Measurements from ENCODE around the gene CHCHD3. TPM values are rescaled to one million over a fixed set of nuclear protein-coding genes. Genes with fewer than 3 reads are reported as not detected.

CHCHD3 gene
- total RNA-seq, 1 experiment from 2014 or later = 100 TPM

- TF ChIP-seq CTCF (conservative IDR thresholded peaks at IDR 0.05) (no peak), EZH2 (IDR thresholded peaks at IDR 0.05; ENCODE audit: low read depth) (no peak)
- Histone ChIP-seq H3K36me3 (ENCODE audit: low read depth) (no peaks in the 10 kb centered on the region), H3K9me2 (ENCODE audit: insufficient read depth) (no peaks in the 10 kb centered on the region), H3F3A (ENCODE audit: insufficient read depth, low read depth) (no peaks in the 10 kb centered on the region), H3K4me1 (replicated peaks; ENCODE audit: insufficient read depth) (no peaks in the 10 kb centered on the region), H4K20me1 (ENCODE audit: insufficient read depth) (no peaks in the 10 kb centered on the region), H3K27ac (no peak overlapping the region), H3K79me2 (ENCODE audit: low read depth) (no peaks in the 10 kb centered on the region), H3K27me3 (ENCODE audit: insufficient read depth, low read depth) (peaks cover 72% of the 10 kb centered on the region), H2AFZ (no peak overlapping the region), H3K4me3 (no peak overlapping the region), H3K9me3 (ENCODE audit: insufficient read depth, low read depth) (peaks cover 4% of the 10 kb centered on the region; the same call in 1 of the 2 replicates), H3K4me2 (no peak overlapping the region)
- BruUV-seq (replicated peaks) = no TSS peak
- DNase-seq = no peak
- ChIA-PET CTCF (no interaction called here), POLR2A (ENCODE audit: unreplicated experiment) (no interaction called here)
- intact Hi-C loops (cut with micrococcal nuclease; ENCODE audit: unreplicated experiment) = no loop called here
Measured at GRCh38 chr7:132742189-132742612, 339.7 kb downstream of the CHCHD3 start.

- no peak for TF ChIP-seq CTCF (conservative IDR thresholded peaks at IDR 0.05)
- TF ChIP-seq EZH2 (IDR thresholded peaks at IDR 0.05; ENCODE audit: low read depth) = no peak
- intact Hi-C loops (cut with micrococcal nuclease; ENCODE audit: unreplicated experiment) = no loop called here
- no peaks in the 10 kb centered on the region for H3K36me3 ChIP-seq (ENCODE audit: low read depth)
- H3K9me2 ChIP-seq (ENCODE audit: insufficient read depth) = no peaks in the 10 kb centered on the region
- no peak overlapping the region for H3K4me3 ChIP-seq
- no peaks in the 10 kb centered on the region for H3K4me1 ChIP-seq (replicated peaks; ENCODE audit: insufficient read depth)
- peaks cover 4% of the 10 kb centered on the region; the same call in 1 of the 2 replicates for H3K9me3 ChIP-seq (ENCODE audit: insufficient read depth, low read depth)
- peaks cover 78% of the 10 kb centered on the region for H3K27me3 ChIP-seq (ENCODE audit: insufficient read depth, low read depth)
- ChIA-PET CTCF (no interaction called here), POLR2A (ENCODE audit: unreplicated experiment) (no interaction called here)
- H2AFZ ChIP-seq = no peak overlapping the region
- H3F3A ChIP-seq (ENCODE audit: insufficient read depth, low read depth) = no peaks in the 10 kb centered on the region
- BruUV-seq (replicated peaks) = no TSS peak
- H3K79me2 ChIP-seq (ENCODE audit: low read depth) = no peaks in the 10 kb centered on the region
- H3K27ac ChIP-seq = no peak overlapping the region
- H4K20me1 ChIP-seq (ENCODE audit: insufficient read depth) = no peaks in the 10 kb centered on the region
- no peak for DNase-seq
- no peak overlapping the region for H3K4me2 ChIP-seq
Measured at GRCh38 chr7:132740176-132740575, 341.7 kb downstream of the CHCHD3 start.

GRCh38 chr7:132739271-132739955, 342.5 kb downstream of the CHCHD3 start:
- no TSS peak for BruUV-seq (replicated peaks)
- ChIA-PET POLR2A (ENCODE audit: unreplicated experiment) (no interaction called here), CTCF (no interaction called here)
- Histone ChIP-seq H3F3A (ENCODE audit: insufficient read depth, low read depth) (no peaks in the 10 kb centered on the region), H2AFZ (no peak overlapping the region), H3K4me1 (replicated peaks; ENCODE audit: insufficient read depth) (no peaks in the 10 kb centered on the region), H3K4me2 (no peak overlapping the region), H3K27ac (no peak overlapping the region), H3K9me3 (ENCODE audit: insufficient read depth, low read depth) (peaks cover 4% of the 10 kb centered on the region; the same call in 1 of the 2 replicates), H3K36me3 (ENCODE audit: low read depth) (no peaks in the 10 kb centered on the region), H3K27me3 (ENCODE audit: insufficient read depth, low read depth) (peaks cover 82% of the 10 kb centered on the region), H3K4me3 (no peak overlapping the region), H4K20me1 (ENCODE audit: insufficient read depth) (no peaks in the 10 kb centered on the region), H3K79me2 (ENCODE audit: low read depth) (no peaks in the 10 kb centered on the region), H3K9me2 (ENCODE audit: insufficient read depth) (no peaks in the 10 kb centered on the region)
- DNase-seq = peak in 1 of 2 experiments; percentile 32
- intact Hi-C loops (cut with micrococcal nuclease; ENCODE audit: unreplicated experiment) = no loop called here
- no peak for TF ChIP-seq CTCF (conservative IDR thresholded peaks at IDR 0.05)
- TF ChIP-seq EZH2 (IDR thresholded peaks at IDR 0.05; ENCODE audit: low read depth) = no peak

All from PC-9 (cell line).